ENCODE measurements around the gene ERG. TPM values are rescaled to one million over a fixed set of nuclear protein-coding genes. Genes with fewer than 3 reads are reported as not detected.

The ERG gene
- total RNA-seq, 1 experiment from 2014 or later = not detected

DNA sequence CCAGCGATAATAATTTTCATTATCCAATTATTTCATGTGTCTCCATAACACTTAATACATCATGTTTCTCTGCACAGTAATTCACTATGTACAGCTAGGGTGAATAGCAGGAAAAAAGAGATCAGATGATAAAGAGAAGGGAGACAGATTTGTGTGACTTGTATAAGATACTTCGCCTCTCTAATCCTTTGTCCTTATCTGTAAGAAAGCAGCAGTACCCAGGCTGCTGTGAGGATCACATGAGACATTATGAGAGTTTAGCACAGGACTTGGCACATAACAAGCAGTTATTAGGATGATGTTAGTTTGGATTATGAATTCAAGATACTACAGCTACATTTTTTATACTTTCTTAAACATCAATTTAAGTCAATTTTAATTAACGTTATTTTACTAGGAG, 6.3 kb downstream of the ERG start:
- TF ChIP-seq, protein P1, sequence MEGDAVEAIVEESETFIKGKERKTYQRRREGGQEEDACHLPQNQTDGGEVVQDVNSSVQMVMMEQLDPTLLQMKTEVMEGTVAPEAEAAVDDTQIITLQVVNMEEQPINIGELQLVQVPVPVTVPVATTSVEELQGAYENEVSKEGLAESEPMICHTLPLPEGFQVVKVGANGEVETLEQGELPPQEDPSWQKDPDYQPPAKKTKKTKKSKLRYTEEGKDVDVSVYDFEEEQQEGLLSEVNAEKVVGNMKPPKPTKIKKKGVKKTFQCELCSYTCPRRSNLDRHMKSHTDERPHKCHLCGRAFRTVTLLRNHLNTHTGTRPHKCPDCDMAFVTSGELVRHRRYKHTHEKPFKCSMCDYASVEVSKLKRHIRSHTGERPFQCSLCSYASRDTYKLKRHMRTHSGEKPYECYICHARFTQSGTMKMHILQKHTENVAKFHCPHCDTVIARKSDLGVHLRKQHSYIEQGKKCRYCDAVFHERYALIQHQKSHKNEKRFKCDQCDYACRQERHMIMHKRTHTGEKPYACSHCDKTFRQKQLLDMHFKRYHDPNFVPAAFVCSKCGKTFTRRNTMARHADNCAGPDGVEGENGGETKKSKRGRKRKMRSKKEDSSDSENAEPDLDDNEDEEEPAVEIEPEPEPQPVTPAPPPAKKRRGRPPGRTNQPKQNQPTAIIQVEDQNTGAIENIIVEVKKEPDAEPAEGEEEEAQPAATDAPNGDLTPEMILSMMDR (IDR thresholded peaks at IDR 0.05; ENCODE audit: insufficient read depth in 1 of 2, low read depth in 1 of 2, low read length in 1 of 2, severe bottlenecking in 1 of 2, unreplicated experiment in 1 of 2) = no peak
- Mint-ChIP-seq H3K4me1 (ENCODE audit: low read depth, unreplicated experiment) (no peaks in the 10 kb centered on the region), H3K4me3 (ENCODE audit: unreplicated experiment) (no peak overlapping the region), H3K36me3 (ENCODE audit: insufficient read depth, unreplicated experiment) (no peaks in the 10 kb centered on the region), H3K9me3 (ENCODE audit: unreplicated experiment) (no peaks in the 10 kb centered on the region), H3K27ac (ENCODE audit: unreplicated experiment) (no peak overlapping the region), H3K27me3 (ENCODE audit: insufficient read depth, unreplicated experiment) (peaks cover 3% of the 10 kb centered on the region)
- ChIA-PET CTCF (no interaction called here), POLR2A (no interaction called here)
- Histone ChIP-seq H3K4me3 (ENCODE audit: low read depth, low read length) (no peak overlapping the region), H3K9me3 (no peaks in the 10 kb centered on the region), H3K27me3 (replicated peaks; ENCODE audit: control insufficient read depth, insufficient read depth, low read length) (no peaks in the 10 kb centered on the region), H3K36me3 (ENCODE audit: control insufficient read depth, insufficient read depth, low read length) (no peaks in the 10 kb centered on the region), H3K4me1 (no peaks in the 10 kb centered on the region)
- BruUV-seq (replicated peaks) = no TSS peak
- DNase-seq = no peak
- intact Hi-C loops (cut with micrococcal nuclease; ENCODE audit: unreplicated experiment) = no loop called here

GRCh38 chr21:38491536-38491935, 6.7 kb downstream of the ERG start:
- CTCF ChIA-PET = no interaction called here
- peaks cover 3% of the 10 kb centered on the region for H3K27me3 Mint-ChIP-seq (ENCODE audit: insufficient read depth, unreplicated experiment)
- DNase-seq = no peak

GRCh38 chr21:38490411-38491020, 7.8 kb downstream of the ERG start:
- ChIA-PET CTCF (no interaction called here), POLR2A (no interaction called here)
- no TSS peak for BruUV-seq (replicated peaks)
- Mint-ChIP-seq H3K9me3 (ENCODE audit: unreplicated experiment) (no peaks in the 10 kb centered on the region), H3K4me3 (ENCODE audit: unreplicated experiment) (no peak overlapping the region), H3K4me1 (ENCODE audit: low read depth, unreplicated experiment) (no peaks in the 10 kb centered on the region), H3K36me3 (ENCODE audit: insufficient read depth, unreplicated experiment) (no peaks in the 10 kb centered on the region), H3K27ac (ENCODE audit: unreplicated experiment) (no peak overlapping the region), H3K27me3 (ENCODE audit: insufficient read depth, unreplicated experiment) (peaks cover 3% of the 10 kb centered on the region)
- intact Hi-C loops (cut with micrococcal nuclease; ENCODE audit: unreplicated experiment) = no loop called here
- Histone ChIP-seq H3K9me3 (no peaks in the 10 kb centered on the region), H3K4me3 (ENCODE audit: low read depth, low read length) (no peak overlapping the region), H3K4me1 (no peaks in the 10 kb centered on the region), H3K27me3 (replicated peaks; ENCODE audit: control insufficient read depth, insufficient read depth, low read length) (no peaks in the 10 kb centered on the region), H3K36me3 (ENCODE audit: control insufficient read depth, insufficient read depth, low read length) (no peaks in the 10 kb centered on the region)
- TF ChIP-seq, protein P1 (IDR thresholded peaks at IDR 0.05; ENCODE audit: insufficient read depth in 1 of 2, low read depth in 1 of 2, low read length in 1 of 2, severe bottlenecking in 1 of 2, unreplicated experiment in 1 of 2) = no peak
- no peak for DNase-seq

More at GRCh38 chr21:38491536-38491935, 6.7 kb downstream of the ERG start:
- POLR2A ChIA-PET = no interaction called here
- TF ChIP-seq, protein P1 (IDR thresholded peaks at IDR 0.05; ENCODE audit: insufficient read depth in 1 of 2, low read depth in 1 of 2, low read length in 1 of 2, severe bottlenecking in 1 of 2, unreplicated experiment in 1 of 2) = no peak
- Histone ChIP-seq H3K4me3 (ENCODE audit: low read depth, low read length) (no peak overlapping the region), H3K27me3 (replicated peaks; ENCODE audit: control insufficient read depth, insufficient read depth, low read length) (no peaks in the 10 kb centered on the region), H3K36me3 (ENCODE audit: control insufficient read depth, insufficient read depth, low read length) (no peaks in the 10 kb centered on the region), H3K9me3 (no peaks in the 10 kb centered on the region), H3K4me1 (no peaks in the 10 kb centered on the region)
- Mint-ChIP-seq H3K27ac (ENCODE audit: unreplicated experiment) (no peak overlapping the region), H3K36me3 (ENCODE audit: insufficient read depth, unreplicated experiment) (no peaks in the 10 kb centered on the region), H3K9me3 (ENCODE audit: unreplicated experiment) (no peaks in the 10 kb centered on the region), H3K4me1 (ENCODE audit: low read depth, unreplicated experiment) (no peaks in the 10 kb centered on the region), H3K4me3 (ENCODE audit: unreplicated experiment) (no peak overlapping the region)
- intact Hi-C loops (cut with micrococcal nuclease; ENCODE audit: unreplicated experiment) = no loop called here
- no TSS peak for BruUV-seq (replicated peaks)
